Choroid plexus epithelial cell (primary cell): ENCODE results near the gene MECR.

Experiments used
- DNase-seq: peaks from one replicate; pipeline ENCODE4 v3.0.0-alpha.2; 2010; ENCODE audit warnings: low read depth
- H3K4me3 ChIP-seq: 2 replicates; pipeline ENCODE4 v1.5.1; 2011; ENCODE audit warnings: low read depth, mild to moderate bottlenecking, control low read depth, low read length, moderate library complexity
- CTCF ChIP-seq: conservative IDR thresholded peaks from 2 replicates; pipeline ENCODE4 v1.5.1; 2011; ENCODE audit warnings: low read depth, mild to moderate bottlenecking, control low read depth, inconsistent platforms, low read length, moderate library complexity

Gene MECR

DNA sequence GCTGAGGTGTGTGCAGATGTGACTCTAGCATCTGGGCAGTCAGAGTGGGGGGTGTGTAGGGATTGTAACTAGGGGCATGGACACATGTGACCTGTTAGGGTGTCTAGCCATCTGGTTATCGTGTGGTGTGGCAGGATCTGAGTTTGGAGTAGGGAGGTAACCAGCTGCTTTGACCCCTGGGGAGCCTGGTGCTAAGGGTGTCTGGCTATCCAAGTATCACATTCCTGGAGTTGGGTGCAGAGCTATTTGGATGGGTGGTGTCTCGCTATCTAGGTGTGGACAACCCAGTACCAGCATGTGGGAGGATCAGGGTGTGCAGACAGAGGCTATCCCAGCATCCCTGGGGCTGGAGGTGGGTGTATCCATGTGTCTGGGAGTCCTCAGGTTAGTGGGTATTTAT, 10.3 kb upstream of the MECR start:
- no peak overlapping the region for H3K4me3 ChIP-seq
- no peak for DNase-seq
- no peak for TF ChIP-seq CTCF

- peak; percentile 14 for TF ChIP-seq CTCF
- H3K4me3 ChIP-seq = no peak overlapping the region
- no peak for DNase-seq
These were observed 9.7 kb upstream of the MECR start for GRCh38 chr1:29240400-29240837.

- no peak for TF ChIP-seq CTCF
- DNase-seq = no peak
- no peak overlapping the region for H3K4me3 ChIP-seq
These were observed 8.4 kb upstream of the MECR start for GRCh38 chr1:29239142-29239541.

- peak; percentile 20 for TF ChIP-seq CTCF
These were observed 7.9 kb upstream of the MECR start for GRCh38 chr1:29238620-29239002.

DNA sequence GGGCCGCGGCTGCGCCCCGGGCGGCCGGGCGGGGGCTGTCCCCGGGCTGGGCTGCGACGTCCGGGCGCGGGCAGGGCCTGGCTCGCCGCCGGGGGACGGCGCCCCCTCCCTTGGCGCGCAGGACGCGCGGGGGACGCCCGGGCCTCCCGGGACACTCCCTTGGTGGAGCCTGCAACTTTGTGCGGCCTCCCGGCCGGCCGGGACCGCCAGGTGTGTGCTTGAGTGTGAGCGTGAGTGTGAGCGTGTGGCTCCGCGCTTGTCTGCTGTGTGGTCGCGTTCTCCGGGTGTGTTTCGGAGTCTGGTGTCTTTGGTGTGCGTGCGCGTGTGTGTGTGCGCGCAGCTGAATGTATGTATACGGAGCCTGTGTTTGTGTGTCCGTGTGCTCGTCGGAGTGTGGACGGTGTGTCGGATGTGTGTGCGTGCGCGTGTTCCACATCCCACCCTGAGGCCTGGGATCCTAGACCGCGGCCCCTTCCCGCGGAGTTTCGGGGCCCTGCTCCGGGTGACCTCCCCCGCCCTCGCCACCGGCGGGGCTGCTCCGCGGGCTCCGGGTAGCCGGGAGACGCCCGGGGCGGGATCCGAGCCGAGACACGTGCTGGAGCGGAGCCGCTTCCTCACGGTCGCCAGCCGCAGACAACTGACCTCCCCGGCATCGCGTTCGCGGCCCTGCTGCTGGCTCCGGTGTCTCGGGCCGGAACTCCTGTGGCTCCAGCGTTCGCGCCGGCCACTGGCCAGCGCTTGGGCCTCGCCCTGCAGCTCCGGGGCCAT, 7.3 kb upstream of the MECR start:
- TF ChIP-seq CTCF = no peak
- DNase-seq = no peak
- peak overlapping the region; percentile 56 for H3K4me3 ChIP-seq

More at GRCh38 chr1:29238620-29239002, 7.9 kb upstream of the MECR start:
- peak overlapping the region; percentile 56 for H3K4me3 ChIP-seq
- DNase-seq = no peak

DNA sequence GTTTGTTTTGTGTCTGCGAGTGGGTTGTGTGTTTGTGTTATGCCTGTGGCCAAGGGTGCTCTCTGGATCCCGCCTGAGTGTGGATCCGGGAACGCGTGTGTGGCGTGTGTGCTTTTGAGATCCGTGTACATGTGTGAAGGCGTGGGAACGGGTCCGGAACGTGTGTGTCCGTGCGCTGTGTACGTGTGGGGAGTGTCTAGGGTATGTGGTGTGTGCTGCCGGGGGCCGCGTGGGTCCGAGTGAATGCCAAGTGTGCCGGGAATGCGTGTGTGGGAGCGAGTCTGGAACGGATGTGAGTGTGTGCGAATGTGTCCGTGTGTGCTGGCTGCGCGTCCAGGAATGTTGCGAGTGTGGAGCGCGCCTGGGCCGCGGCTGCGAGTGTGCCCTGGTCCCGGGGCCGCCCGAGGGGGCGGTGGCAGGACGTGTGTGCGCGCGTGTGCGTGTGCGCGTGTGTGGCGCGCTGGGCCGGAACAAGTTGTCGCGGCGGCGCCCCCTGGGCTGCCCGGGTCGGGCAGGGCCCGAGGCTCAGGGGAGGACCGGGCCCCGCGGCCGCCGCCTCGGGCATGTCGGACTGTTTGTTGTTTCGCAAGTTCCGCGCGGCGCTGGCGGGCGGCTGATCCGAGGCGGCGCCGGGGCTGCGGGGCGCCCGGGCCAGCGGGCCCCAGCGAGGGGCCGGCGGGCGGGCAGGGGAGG, 6.5 kb upstream of the MECR start:
- peak overlapping the region; percentile 60 for H3K4me3 ChIP-seq

More for the DNA sequence above, 6.5 kb upstream of the MECR start:
- peak; percentile 52 for DNase-seq
- no peak for TF ChIP-seq CTCF
